Activated CD4-positive, alpha-beta T cell treated with anti-CD3 and anti-CD28 coated beads, Interleukin-2, amount 50 U/mL, for 1 hour (primary cell): ENCODE measurements around the gene DCTN3.

Experiments used
- DNase-seq: peaks from one replicate; pipeline ENCODE4 v3.0.0-alpha.2; 2020

DCTN3 gene

DNA sequence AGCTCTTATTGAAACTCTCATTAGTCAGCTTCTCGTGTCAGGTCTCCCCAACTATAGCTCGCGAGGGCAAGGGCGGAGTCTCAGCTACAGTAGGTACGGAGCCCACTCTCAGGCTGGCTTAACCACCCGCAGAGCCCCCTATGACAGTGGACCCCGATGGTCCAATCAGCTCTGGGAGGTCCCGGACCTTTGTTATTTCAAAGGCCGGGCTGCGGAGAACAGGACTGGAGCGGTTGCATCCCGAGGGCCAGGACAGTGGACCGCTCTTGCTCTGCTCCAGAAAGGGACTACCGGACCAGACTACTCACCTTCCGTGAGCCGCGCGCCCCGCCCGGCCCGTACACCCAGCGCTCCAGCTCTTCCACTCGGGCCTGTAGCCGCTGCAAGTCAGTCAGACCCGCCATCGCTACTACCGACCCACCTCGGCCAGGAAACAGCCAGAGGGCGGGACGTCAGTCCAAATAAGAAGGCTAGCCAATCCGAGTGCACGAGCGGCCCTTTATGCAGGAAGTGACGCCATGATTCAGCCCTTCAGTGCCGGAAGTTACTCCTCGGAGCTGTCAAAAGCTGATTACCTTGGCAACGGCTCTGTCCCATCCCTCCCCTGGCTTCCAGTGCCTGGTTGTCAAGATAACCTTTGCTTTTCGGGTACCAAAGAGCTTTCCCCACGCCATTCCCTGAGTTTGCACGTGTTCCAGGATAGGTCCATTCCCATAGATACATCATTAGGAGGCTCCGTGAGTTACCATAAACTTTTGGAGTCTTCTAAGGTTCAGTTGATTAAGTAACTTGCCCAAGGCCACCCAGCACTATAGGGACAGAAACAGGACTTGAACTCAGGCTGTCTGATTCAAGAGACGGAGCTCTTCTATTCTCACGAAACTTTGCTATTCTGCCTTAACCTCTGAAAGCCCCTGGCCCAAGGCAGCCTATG lies at the start of gene DCTN3:
Gene DCTN3, minus strand, starts transcription at position 435 of the 934 bp plus-strand sequence. Its CDS starts 31 bp downstream, at position 404.
- DNase-seq = peak; percentile 88

DNA sequence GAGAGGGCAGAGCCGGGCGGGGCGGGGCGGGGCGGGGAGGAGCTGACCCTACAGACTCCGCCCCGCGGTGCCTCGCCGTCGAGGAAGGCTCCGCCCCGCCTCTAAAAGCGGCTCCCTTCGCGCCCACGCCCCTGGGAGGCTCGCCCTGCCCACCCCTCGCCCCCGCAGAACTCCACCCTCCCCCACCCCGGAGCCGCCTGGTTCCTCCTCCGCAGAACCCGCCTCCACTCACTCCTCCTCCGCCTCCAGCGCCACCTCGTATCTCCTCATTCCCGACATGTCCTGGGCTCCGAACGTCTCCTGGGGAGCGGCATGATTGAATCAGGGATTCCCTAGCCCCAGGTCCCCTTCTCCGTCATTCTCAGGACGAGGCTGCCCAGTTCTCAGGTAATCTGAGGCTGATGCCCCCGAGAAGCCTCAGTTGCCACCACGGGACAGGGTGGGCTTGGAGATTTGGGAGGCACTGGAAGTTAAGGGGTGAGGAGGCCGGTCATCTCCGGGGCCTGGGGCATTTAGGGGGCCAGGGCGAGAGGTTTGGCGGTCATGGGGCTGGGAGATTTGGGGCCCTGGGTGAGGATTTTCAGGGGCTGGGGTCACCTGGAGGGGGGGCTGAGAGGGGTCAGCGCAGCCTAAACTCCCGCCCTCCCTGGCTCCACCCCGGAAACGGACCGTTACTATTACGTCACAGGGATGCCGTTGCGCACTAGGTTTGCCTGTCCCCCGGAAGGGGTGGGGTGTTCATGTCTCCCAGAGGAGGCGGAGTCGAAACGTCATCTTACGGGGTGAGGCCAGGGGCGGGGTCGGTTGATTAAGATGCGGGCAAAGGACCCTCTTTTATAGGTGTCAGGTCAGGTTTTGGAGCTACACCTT lies 45.3 kb upstream of the DCTN3 start:
- peak; percentile 89 for DNase-seq

DNA sequence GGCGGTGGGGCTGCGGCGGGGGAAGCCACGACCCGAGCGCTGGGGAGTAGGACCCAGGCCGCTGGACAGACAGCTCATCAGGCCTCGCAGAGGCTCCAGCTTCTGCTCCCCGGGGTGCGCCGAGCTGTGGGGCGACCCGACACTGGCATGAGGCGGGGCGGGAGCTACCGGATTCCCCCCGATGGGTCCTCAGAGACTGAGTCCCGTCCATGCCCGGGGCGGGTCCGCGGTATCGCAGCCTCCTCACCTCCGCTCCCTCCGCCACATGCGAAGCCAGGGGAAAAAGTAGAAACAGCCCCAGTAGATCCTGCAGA lies 44.7 kb upstream of the DCTN3 start:
- DNase-seq = no peak

DNA sequence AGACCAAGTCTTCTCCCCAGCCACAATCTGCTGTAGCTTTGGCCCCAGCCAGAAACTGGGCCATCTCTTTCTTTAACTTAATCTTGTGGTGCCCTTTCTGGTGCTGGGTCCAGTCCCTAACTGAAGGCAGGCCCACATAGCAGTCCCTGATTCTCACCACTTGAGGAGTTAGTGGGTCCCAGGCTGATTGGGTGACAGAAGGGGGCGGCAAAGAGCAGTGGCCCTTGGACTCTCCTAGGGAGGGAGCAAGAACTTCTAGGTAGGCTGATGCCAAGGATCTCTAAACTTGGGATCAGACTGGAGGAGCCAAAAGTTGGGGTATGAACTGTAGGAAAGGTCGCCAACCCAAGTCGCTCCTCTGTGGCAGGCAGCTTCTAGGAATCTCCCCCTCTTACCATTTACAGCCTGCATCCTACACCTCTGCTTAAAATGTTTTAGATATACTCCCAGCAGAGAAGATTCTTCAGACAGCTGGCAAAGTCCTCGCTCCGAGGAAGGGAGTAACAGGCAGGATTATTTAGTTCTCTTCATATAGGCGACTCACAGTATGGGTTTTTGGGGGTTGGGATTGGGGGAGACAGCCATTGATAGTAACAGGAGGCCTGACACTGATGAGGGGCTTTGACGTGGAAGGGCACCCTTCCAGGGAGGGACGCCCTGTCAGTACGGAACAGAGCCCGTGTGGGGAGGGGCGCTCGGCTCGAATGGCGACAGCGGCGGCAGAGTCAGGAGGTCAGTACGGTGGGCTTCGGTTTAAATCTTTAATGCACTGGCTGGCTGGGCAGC lies 44.2 kb upstream of the DCTN3 start:
- DNase-seq = peak; percentile 62

DNA sequence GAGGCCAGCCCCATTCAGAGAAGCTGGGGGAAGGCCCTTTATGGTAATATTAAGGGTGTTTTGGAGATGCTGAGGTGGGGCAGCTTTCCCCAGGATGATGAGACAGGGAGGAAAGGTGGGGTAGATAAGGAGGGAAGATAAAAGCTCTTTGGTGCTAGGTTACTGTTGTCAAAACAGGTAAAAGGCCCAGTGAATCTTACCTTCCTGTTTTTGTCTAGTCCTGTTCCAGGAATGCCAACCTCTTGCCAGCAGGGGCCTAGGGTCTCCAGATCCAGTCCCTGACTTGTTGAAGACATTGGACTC lies 43.0 kb upstream of the DCTN3 start:
- peak; percentile 25 for DNase-seq

DNA sequence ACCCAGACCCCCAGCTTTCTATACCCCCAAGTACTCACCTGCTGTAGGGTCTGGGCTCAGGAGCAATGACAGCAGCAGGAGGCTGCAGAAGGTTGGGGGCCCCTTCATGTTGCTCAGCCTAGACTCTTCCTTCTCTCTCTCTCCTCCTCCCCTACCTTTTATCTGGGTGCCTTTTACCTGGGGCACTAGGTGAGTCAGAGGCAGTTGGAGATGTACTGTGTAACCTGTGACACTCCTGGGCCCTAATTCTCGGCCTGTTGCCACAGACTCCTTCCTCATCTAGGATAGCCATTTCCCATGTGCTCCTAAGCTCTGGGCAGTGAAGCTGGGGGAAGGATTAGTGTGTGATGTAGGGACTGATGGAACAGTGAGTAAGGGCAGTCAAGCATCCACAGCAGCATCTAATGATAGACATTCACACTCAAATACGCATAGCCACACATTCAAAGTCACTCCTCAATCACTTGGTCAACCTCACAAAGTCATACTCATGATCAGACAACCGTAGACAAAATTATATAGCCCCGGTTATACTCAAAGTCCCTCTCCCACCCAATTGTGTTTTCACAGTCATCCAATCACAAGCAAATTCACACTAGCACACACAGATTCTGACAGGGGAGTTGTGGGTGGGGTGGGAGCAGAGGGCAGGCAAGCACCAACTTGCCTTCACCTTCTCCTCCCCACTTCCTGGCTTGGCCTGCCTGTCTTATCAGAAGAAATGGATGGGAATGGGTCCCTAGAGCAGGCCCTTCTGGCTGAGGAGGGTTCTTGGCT lies 42.4 kb upstream of the DCTN3 start, which contains the start of gene CCL27:
Gene CCL27, minus strand, starts transcription at position 132 of the 777 bp plus-strand sequence. Its CDS starts 24 bp downstream, at position 108.
- no peak for DNase-seq

DNA sequence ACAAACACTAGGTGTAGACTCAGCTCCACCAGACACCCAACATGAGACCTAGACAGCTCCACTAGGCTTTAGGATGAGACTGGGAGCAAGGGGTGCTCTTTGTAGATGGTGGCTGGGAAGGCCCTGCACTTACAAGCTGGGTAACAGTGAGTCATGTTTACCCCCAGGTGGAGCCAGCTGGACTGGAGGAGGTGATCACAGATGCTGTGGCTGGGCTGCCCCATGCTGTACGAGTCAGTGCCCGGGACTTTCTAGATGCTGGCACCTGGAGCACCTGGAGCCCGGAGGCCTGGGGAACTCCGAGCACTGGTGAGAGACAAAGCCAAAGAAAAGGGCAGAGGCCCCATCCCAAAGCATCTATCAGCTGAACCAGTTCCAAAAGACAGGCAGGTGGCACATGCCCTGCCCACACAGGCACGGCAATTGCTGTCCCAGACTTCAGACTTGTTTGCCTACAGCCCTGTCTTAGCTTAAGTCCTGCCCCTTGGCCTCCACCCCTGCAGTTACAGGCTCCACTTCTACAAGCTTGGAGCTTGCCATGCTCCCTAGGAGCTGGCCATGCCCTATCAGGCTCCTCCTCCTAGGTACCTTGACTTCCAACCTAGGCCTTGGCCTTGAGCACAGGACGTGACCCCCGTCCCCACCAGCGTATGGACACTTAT lies 39.4 kb upstream of the DCTN3 start:
- no peak for DNase-seq

DNA sequence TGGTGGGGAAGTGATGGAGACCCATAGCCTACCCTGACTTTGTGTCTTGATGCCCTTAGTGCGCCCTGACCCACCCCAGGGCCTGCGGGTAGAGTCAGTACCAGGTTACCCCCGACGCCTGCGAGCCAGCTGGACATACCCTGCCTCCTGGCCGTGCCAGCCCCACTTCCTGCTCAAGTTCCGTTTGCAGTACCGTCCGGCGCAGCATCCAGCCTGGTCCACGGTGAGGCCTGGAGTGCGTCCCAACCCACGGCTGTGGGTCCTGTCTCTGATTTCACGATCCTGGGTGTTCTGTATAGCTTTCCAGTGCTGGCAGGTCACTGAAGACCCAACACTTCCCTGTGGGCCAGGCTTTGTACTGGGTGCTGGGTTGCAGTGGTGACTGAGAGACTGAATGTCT lies 38.2 kb upstream of the DCTN3 start:
- no peak for DNase-seq

DNA sequence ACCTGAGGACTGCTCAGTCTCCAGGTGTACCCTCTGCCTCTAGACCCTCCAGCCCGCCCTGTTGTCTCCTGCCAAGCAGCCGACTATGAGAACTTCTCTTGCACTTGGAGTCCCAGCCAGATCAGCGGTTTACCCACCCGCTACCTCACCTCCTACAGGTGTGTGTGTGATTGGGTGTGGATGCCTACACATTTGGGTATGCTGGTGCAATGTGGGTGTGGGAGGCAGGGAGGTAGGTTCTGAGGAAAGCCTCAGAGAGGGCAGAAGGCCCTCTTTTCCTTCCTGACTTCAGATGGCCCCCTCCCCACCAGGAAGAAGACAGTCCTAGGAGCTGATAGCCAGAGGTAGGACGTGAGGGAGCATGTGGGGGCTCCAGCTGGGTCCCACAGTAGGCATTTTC lies 36.7 kb upstream of the DCTN3 start:
- DNase-seq = no peak

DNA sequence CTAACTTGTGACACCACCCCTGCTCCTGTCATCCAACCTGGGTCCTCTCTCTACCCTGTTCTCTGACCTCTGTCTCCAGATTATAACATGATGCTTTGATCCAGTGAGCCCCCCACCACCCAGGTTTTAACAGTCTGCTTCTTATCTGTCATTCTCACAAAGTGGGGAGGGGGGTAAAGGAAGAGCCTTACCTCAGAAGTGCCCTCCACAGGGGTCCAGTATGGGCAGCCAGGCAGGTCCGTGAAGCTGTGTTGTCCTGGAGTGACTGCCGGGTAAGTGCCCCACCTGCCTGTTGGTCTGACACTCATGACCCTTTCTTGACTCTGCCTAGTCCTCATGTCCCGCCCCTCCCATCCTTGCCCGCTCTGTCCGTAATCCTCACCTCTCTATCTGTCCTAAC lies 35.1 kb upstream of the DCTN3 start:
- no peak for DNase-seq

DNA sequence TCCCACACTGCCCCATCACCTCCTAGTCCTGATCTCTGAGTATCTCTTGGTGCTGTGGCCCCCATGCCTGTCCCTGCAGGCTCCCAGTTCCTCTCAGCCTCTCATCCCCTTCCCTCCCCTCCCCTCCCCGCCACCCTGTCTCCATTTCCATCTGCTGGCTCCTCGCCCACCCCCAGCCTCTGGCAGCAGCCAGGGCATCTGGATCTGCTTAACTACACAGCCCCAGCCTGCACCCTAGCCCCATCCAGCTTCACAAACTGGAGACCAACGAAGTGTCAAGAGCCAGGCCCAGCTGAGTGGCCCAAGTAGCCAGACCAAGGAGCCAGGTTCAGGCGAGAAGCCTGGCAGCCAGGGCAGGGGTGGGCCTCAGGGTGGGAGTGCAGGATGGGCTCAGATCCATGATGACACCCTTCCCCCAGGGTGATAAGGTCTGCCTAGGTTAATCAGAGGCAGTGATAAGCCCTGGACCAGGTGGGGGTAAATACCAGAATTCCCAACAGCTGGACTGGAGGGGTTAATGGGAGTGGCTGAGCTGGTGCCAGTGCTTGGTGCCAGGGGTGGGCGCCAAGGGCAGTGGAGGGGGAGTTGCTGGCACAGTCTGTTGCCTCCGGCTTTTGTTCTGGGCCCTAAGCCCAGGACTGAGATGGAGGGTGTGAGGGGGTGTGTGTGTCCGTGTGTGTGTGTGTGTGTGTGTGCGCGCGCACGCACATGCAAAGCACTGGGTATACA lies 34.2 kb upstream of the DCTN3 start:
- DNase-seq = no peak

DNA sequence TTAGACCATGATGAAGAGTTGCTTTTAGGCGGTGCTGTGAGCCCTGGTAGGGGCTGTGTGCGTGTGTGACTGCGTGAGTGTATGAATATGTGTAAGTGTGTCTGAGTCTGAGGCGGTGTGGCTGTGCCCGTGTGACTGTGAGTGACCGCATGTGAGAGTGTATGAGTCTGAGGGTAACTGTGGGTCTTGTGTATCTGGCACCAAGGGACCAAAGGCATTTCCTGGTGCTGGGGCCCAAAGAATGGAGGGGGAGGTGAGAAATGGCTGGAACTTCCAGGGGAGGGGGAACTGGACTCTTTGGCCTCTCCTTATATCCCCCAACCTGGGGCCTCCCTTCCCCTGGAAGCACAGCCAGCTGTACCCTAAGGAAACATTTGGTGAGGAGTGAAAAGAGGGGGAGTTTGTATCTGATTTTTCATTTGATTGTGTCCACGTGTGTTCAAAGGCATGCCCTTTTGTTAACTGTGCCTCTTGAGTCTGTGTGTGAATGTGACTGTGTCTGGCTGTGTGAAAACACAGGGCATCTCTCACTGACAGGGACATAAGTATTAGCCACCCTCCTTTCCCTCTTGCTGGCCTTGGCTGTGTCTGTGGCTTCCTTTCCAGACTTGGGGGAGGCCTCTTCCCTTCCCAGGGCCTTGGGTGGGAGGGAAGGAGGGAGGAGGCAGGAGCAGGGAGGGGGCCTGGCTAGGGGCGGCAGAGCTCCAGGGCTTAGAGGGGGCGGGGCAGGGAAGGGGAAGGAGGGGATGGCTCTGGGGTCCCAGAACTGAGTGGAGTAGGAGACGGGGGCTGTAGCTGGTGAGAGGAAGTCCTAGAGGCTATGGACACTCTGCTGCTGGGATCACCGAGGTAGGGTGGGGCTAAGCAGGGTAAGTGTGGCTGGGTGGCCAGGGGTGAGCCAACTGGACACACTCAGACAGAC lies 33.1 kb upstream of the DCTN3 start:
- no peak for DNase-seq

DNA sequence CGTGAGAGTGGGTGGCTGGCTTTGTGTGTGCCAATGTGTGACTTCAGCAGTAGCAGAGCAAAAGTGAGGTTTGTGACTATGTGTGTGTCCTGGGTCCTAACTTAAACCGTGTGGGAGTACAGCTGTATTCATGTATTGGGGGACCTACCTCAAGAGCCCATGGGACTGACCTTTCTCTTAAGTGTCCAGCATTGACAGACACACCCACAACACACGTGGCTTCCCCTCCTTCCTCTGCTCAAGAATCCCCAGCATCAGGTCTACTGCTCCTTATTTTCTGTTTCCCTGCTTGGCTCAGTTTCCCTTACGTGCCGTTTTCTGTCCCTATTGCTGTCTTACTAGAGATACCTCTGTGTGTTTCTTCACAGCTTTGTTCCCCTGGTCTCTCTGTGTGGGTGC lies 32.3 kb upstream of the DCTN3 start:
- no peak for DNase-seq

DNA sequence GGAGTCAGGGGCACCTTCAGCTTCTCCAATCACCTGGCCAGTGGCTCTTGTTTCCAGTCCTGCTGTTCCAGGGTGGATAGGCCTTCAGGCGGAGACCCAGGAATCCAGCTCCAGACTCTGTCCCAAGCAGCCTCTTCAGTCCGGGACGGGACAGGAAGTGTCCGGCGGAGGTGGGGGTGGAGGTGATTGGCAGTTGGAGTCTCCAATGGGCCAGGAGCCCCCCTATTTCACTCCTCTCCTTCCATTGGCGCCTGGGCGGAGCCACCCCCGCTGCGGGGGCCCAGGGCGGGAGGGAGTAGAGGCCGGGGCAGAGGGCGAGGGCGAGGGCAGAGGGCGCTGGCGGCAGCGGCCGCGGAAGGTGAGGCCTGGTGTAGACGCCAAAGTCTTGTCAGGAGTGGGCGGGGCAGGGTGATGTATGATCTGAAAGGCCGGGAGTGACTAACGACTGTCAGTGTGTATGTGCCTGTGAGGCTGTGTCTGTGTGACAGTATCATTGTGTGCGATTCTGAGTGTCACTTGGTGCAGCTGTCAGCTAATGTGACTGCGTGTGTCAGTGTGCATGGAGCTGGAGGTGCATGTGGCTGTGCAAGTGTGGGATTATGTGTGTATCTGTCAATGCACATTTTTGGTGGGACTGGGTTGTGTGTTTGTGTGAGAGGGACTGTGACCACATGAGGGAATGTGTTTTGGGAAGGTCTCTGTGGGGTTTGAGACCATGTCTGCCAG lies 31.7 kb upstream of the DCTN3 start, which contains the start of gene IL11RA:
Gene IL11RA, plus strand, starts transcription at position 310 of the 726 bp plus-strand sequence. CDS start 3,033 bp downstream, outside the sequence.
- peak; percentile 38 for DNase-seq

DNA sequence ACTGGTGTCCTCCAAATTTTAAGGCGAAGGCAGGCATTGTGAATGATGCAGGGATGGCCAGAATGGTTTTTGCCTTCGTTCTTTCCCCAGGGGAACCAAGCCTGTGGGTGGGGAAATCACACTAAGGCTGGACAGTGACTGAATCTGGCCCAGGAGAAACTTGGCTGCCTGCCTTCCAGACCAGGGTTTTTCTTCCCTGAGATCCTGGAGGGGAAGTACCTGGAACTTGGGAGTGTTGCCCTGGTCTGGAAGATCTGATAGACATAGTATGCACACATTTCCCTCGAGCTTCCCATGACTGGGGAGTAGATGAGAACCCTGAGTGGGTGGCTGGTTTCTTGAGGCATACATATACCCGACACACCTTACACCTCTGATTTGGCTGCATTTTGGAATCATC lies 31.0 kb upstream of the DCTN3 start:
- no peak for DNase-seq

DNA sequence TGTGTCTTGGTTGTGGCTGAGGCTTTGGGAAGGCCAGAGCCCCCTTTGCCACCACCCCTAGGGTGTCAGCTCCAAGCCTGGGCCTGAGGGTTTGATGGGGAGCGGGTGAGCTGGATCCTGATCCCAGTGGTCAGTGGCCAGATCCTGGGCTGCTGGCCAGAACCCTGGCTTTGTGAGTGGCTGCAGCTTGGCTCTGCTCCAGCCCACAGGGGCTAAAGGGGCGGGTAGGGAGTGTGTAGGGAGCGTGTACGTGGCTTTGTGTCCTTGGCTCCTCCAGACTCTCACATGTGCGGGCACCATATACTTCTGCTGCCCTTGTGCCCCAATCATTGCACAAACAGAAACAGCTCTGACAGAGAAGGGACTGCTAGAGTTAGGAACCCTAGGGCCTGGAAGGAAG lies 30.5 kb upstream of the DCTN3 start:
- DNase-seq = no peak

DNA sequence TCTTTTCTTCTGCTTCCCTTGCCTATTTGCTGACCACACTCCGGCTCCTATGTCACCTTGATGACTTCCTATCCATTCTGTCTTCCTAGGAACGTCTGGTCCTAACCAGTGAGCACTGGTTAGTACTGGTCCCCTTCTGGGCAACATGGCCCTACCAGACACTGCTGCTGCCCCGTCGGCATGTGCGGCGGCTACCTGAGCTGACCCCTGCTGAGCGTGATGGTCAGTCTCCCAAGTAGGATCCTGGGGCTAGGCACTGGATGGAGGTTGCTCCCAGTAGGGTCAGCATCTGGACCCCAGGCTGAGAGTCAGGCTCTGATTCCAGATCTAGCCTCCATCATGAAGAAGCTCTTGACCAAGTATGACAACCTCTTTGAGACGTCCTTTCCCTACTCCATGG lies 28.4 kb upstream of the DCTN3 start:
- no peak for DNase-seq

DNA sequence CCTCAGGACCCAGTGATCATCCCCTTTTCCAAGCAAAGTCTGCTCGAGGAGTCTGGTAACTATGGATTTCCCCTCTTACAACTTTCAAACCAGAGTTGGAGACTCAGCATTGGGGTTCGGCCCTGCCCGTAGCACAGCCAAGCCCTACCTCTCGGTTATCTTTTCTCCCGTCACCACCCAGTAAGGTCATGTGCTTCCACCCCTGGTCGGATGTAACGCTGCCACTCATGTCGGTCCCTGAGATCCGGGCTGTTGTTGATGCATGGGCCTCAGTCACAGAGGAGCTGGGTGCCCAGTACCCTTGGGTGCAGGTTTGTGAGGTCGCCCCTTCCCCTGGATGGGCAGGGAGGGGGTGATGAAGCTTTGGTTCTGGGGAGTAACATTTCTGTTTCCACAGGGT lies 27.4 kb upstream of the DCTN3 start:
- DNase-seq = no peak

DNA sequence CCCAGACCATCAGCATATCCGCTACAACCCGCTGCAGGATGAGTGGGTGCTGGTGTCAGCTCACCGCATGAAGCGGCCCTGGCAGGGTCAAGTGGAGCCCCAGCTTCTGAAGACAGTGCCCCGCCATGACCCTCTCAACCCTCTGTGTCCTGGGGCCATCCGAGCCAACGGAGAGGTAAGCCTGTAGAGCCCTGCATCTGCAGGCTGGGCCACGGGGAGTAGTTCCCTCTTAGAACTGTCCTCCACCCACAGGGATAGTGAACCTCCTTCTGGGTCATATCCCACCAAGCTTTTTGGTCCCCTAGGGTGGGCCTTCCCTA lies 26.7 kb upstream of the DCTN3 start:
- DNase-seq = no peak
